HG02840 (cell line): Measurements from ENCODE around the gene PRADC1.
"Not testable (repeated sequence)": the region's sequence is repeated elsewhere in the genome, so short reads cannot be mapped to it uniquely, and the experiment has no call there.

Source experiments
- ATAC-seq: cut with Tn5 transposase; IDR thresholded peaks from one replicate; pipeline ENCODE4 v1.9.1; 2021; ENCODE audit warnings: mild to moderate bottlenecking, moderate library complexity, moderate number of reproducible peaks; ENCODE audit not compliant: unreplicated experiment, low FRiP score

The PRADC1 gene

DNA sequence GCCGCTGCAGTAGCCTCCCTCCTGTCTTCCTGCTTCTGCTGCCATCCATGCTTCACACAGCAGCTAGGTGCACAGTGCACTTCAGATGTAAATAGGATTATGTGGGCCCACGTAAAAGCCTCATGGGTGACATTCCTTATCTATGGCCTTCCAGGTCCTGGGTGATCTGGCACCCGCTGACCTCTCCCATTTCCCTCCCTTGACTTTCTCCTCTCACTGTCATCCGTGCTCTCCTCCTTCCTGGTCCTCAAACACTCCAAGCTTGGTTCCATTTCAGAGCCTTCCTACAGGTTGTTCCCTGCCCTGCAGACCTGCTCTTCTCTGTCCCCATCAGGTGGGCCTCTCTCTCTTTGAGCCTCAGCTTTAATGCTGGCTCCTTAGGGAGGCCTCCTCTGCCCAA lies 23.0 kb downstream of the PRADC1 start:
- ATAC-seq: no peak

- ATAC-seq: no peak
Observed at GRCh38 chr2:73208258-73208657, 24.8 kb downstream of the PRADC1 start.

DNA sequence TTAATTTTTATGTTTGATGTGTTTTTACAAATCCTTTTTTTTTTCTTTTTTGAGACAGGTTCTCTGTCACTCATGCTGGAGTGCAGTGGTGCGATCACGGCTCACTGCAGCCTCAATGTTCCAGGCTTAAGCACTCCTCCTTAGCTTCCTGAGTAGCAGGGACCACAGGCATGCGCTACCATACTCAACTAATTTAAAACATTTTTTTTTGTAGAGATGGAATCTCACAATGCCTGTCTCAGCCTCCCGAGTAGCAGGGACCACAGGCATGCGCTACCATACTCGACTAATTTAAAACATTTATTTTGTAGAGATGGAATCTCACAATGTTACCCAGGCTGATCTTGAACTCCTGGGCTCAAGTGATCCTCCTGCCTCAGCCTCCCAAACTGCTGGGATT lies 27.4 kb downstream of the PRADC1 start:
- ATAC-seq: no peak

- no peak for ATAC-seq
Observed at GRCh38 chr2:73203055-73203681, 29.9 kb downstream of the PRADC1 start.

GRCh38 chr2:73202156-73203054 lies 30.6 kb downstream of the PRADC1 start, which contains the start of gene NOTO:
NOTO (plus strand) TSS chr2:73202574; CDS start chr2:73202667, 93 bp downstream.
- ATAC-seq: no peak

DNA sequence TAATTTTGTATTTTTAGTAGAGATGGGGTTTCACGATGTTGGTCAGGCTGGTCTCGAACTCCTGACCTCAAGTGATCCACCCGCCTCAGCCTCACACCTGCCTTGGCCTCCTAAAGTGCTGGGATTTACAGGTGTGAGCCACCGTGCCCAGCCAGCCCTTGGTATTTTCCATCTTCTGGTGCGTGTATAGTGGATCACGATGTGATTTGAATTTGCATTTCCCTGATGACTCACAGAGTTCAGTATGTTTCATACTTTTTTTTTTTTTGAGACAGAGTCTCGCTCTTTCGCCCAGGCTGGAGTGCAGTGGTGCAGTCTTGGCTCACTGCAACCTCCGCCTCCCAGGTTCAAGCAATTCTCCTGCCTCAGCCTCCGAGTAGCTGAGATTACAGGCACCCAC lies 32.8 kb downstream of the PRADC1 start:
- ATAC-seq: not testable (repeated sequence)

- no peak for ATAC-seq
Observed at GRCh38 chr2:73197579-73197978, 35.5 kb downstream of the PRADC1 start.

GRCh38 chr2:73187549-73187948 lies 45.5 kb downstream of the PRADC1 start:
- ATAC-seq: no peak

GRCh38 chr2:73185965-73186364 lies 47.1 kb downstream of the PRADC1 start:
- ATAC-seq: no peak
